OCI-LY1 (cell line): ENCODE measurements around the gene PDXDC1.
"Not testable (repeated sequence)": the region's sequence is repeated elsewhere in the genome, so short reads cannot be mapped to it uniquely, and the experiment has no call there.

ENCODE experiments used
- H2AFZ ChIP-seq: fragments of 200-600 bp; sonication (generic), shearing (Covaris generic); 2 replicates; pipeline ENCODE4 v1.6.0; 2014; ENCODE audit warnings: antibody characterized with exemption, mild to moderate bottlenecking, low read length
- H3F3A ChIP-seq: fragments of 200-600 bp; sonication (generic), shearing (Covaris generic); 2 replicates; pipeline ENCODE4 v1.6.0; 2014; ENCODE audit warnings: mild to moderate bottlenecking, antibody characterized with exemption, low read length, moderate library complexity; ENCODE audit not compliant: insufficient read depth
- H3K27ac ChIP-seq: fragments of 200-600 bp; sonication (generic); 2 replicates; pipeline ENCODE4 v1.5.1; 2014; ENCODE audit warnings: low read length, mixed run types, mild to moderate bottlenecking, low read depth; ENCODE audit not compliant: poor library complexity, severe bottlenecking
- H3K27me3 ChIP-seq: fragments of 200-600 bp; sonication (generic); 2 replicates; pipeline ENCODE4 v1.6.0; 2014; ENCODE audit warnings: antibody characterized with exemption, mild to moderate bottlenecking, low read length, moderate library complexity; ENCODE audit not compliant: insufficient read depth
- H3K36me3 ChIP-seq: fragments of 200-600 bp; sonication (generic); 2 replicates; pipeline ENCODE4 v1.6.1; 2014; ENCODE audit warnings: mild to moderate bottlenecking, antibody characterized with exemption, low read length, moderate library complexity, mixed read lengths; ENCODE audit not compliant: insufficient read depth
- H3K4me1 ChIP-seq: fragments of 200-600 bp; sonication (generic); 2 replicates; pipeline ENCODE4 v1.5.1; 2014; ENCODE audit warnings: mild to moderate bottlenecking, low read length, moderate library complexity; ENCODE audit not compliant: insufficient read depth, severe bottlenecking
- H3K4me2 ChIP-seq: fragments of 200-600 bp; sonication (generic), shearing (Covaris generic); 2 replicates; pipeline ENCODE4 v1.6.1; 2014; ENCODE audit warnings: low read length
- H3K4me3 ChIP-seq: fragments of 200-600 bp; sonication (generic); 2 replicates; pipeline ENCODE4 v1.5.1; 2014; ENCODE audit warnings: low read length, low read depth, mild to moderate bottlenecking, mixed read lengths; ENCODE audit not compliant: poor library complexity, severe bottlenecking
- H3K79me2 ChIP-seq: fragments of 200-600 bp; shearing (Covaris generic); 2 replicates; pipeline ENCODE4 v1.6.1; 2016; ENCODE audit warnings: mixed run types, low read length, mixed read lengths; ENCODE audit not compliant: insufficient read depth
- H3K9ac ChIP-seq: fragments of 200-600 bp; sonication (generic), shearing (Covaris generic); 2 replicates; pipeline ENCODE4 v1.6.1; 2014; ENCODE audit warnings: mild to moderate bottlenecking, low read length, mixed read lengths
- H3K9me2 ChIP-seq: fragments of 200-600 bp; sonication (generic), shearing (Covaris generic); 2 replicates; pipeline ENCODE4 v1.6.1; 2014; ENCODE audit warnings: low read depth, mild to moderate bottlenecking, low read length, mixed read lengths
- H3K9me3 ChIP-seq: fragments of 200-600 bp; shearing (Covaris generic); 2 replicates; pipeline ENCODE4 v1.6.1; 2014; ENCODE audit warnings: low read length, mixed read lengths
- H4K20me1 ChIP-seq: fragments of 200-600 bp; sonication (generic), shearing (Covaris generic); 2 replicates; pipeline ENCODE4 v1.6.0; 2016; ENCODE audit warnings: mild to moderate bottlenecking, low read length; ENCODE audit not compliant: insufficient read depth

Gene PDXDC1

DNA sequence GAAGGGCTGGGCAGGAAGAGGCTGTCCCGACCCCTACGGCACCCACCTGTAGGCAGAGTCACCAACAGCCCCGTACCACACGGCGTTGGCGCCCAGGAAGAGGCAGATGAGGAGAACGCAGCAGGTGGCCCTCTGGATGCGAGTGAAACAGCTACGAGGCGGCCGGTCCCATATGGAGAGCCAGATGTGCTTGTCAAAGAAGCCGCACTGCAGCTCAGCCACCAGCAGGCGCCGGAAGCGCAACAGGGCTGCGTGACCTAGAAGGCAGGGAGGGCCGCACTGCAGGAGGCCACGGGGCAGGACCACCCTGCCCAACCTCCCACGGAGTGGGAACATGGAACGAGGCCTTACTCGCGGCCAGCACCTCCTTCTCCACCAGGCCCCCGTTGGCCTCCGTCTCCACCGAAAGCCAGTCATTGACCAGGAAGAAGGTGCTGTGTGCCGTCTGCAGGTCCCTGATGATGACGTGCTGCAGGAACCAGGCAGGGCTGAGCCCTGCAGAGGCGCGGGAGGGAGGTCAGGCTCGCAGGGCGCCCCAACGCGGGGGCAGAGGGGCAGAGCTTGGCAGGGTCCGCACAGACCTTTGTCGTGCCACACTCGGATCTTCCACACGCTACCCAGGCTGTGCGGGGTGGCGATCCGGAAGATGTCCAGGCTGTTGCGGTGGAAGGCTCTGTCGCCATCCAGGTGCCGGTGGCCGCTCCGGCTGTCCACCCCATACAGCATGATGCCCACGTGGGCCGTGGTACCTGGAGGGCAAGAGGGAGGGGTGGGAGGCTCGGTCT is 153.0 kb downstream of the PDXDC1 start:
- not testable (repeated sequence) for H3K36me3 ChIP-seq, H3K9ac ChIP-seq, H3K79me2 ChIP-seq, H3K4me1 ChIP-seq, H3K9me3 ChIP-seq, H3K4me3 ChIP-seq, H2AFZ ChIP-seq, H3F3A ChIP-seq, H3K27ac ChIP-seq, H4K20me1 ChIP-seq, H3K4me2 ChIP-seq, H3K27me3 ChIP-seq, H3K9me2 ChIP-seq

DNA sequence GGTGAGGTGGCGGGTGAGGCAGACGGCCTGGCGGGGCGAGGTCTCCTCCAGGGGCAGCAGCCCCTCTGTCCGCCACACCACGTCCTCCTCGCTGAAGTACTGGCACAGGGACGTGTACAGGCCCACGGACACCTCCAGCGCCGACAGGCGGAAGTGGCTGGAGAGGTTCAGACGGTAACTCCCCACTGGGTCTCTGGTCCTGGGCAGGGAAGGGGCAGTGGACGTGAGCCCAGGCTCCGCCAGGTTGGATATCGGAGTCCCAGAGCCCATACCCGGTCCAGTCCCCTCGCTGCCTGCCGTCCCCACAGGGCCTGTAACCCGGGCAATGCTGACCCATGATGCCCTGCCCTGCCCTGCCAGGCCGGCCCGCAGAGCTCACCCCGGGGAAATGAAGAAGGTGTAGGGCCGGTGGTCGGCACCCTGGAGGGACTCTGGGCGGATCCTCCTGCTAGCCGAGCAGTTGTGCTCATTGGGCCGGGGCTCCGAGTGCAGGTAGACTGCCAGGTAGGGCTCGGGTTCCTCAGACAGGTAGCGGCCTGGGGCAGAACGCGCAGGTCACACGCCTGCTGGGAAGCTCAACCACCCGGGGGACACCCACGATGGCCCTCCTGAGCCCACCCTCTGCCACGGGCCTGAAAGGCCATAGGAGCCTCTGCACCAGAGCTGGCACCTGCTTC is 155.6 kb downstream of the PDXDC1 start:
- H3K9ac ChIP-seq = not testable (repeated sequence)

DNA sequence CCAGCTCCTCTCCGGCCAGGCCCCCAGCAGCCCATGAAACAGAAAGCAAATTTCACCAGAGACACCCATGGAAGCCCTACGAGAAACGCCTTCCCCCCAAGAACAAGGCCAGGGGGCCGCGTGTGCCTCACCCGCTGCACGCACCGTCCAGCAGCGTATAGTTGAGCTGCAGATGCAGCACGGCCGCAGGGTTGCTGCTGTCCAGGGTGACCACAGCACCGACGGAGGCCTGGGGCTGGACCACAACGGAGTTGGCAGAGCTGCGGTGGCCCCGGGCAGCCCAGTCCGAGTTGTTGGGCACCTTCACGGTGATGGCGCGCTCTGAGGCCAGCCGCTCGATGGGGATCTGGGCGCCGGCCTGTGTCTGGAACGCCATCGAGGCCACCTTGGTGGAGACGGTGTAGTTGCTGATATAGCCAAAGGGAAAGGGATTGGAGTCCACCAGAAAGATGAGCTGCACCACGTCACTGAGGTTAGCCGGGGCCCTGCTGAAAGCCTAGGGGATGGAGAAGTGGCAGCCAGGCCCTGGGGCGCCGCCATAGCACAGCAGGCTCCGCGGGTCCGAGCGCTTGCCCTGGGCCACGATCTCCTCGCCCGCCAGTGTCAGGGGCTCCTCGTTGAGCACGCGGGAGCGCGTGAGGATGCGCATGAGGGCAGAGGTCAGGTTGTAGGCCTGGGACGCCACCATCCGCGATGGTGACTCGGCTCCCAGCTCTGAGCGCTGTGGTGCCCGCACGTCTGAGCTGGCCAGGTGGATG is 156.3 kb downstream of the PDXDC1 start:
- H2AFZ ChIP-seq, H3K9me3 ChIP-seq: not testable (repeated sequence)

More for the DNA sequence above, 155.6 kb downstream of the PDXDC1 start:
- H3K9me3 ChIP-seq, H3K4me3 ChIP-seq, H3K27me3 ChIP-seq, H3K4me2 ChIP-seq, H3K79me2 ChIP-seq, H3F3A ChIP-seq, H4K20me1 ChIP-seq, H3K27ac ChIP-seq, H3K4me1 ChIP-seq, H3K9me2 ChIP-seq, H3K36me3 ChIP-seq, H2AFZ ChIP-seq: not testable (repeated sequence)

DNA sequence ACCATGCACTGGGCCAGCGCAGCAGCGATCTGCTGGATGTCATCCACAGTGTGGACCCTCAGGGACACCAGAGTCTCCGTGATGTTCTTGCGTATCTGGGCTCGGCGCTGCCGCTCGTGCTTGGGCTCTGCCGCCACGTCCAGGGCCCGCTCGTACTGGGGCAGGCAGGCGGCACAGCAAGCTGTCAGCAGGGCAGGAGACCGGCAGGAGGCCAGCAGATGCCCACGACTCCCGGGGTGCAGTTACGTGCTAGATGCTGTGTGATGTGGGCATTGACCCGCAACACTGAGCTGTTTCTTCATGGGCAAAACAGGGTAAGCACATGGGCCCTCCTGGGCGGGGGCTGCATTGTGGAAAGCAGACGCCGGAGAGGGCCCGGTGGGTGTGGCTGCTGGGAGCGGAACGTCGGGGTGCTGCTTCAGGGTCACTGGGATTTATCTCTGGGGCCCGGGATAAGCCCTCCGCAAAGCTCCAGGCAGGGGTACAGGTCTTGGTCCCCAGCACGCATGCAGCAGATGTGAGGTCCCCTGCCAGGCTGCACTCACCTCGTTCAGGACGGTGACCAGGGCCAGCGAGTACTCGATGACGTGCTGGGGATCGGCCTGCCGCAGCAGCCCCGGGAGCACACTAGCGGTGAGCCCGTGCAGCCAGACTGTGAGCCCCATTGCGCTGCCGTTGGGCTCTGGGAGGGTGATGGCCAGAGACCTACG is 158.0 kb downstream of the PDXDC1 start:
- H3K79me2 ChIP-seq, H3K27me3 ChIP-seq, H2AFZ ChIP-seq, H3K4me3 ChIP-seq, H3K9ac ChIP-seq, H3K9me3 ChIP-seq, H4K20me1 ChIP-seq, H3K9me2 ChIP-seq, H3K4me1 ChIP-seq, H3K36me3 ChIP-seq, H3K27ac ChIP-seq, H3K4me2 ChIP-seq, H3F3A ChIP-seq: not testable (repeated sequence)

More for the DNA sequence above, 156.3 kb downstream of the PDXDC1 start:
- H3K4me2 ChIP-seq, H3K36me3 ChIP-seq, H3K9ac ChIP-seq, H3F3A ChIP-seq, H3K27me3 ChIP-seq, H3K9me2 ChIP-seq, H4K20me1 ChIP-seq, H3K4me3 ChIP-seq, H3K27ac ChIP-seq, H3K79me2 ChIP-seq, H3K4me1 ChIP-seq: not testable (repeated sequence)

DNA sequence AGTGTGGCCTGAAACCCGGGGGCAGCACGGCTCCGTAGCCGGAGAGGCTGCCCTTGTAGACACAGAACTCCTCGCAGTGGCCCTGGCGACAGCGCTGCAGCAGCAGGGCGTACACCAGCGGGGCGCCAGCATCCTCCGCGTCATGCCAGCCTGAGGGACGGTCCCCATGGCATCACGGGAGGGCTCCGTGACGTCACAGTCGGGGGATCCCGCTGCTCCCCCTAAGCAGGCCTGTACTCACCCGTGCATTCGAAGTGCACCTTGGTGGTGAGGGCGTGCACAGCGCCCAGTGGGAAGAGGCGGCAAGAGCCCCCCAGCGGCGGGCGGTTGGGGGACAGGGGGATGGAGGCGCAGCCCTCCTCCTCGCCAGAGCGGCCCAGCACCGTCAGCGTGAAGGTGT is 158.7 kb downstream of the PDXDC1 start:
- H3K9me2 ChIP-seq, H3K79me2 ChIP-seq, H2AFZ ChIP-seq, H3K9me3 ChIP-seq, H3K4me1 ChIP-seq, H3K9ac ChIP-seq, H3F3A ChIP-seq, H4K20me1 ChIP-seq, H3K4me2 ChIP-seq, H3K27me3 ChIP-seq, H3K36me3 ChIP-seq, H3K27ac ChIP-seq, H3K4me3 ChIP-seq: not testable (repeated sequence)

DNA sequence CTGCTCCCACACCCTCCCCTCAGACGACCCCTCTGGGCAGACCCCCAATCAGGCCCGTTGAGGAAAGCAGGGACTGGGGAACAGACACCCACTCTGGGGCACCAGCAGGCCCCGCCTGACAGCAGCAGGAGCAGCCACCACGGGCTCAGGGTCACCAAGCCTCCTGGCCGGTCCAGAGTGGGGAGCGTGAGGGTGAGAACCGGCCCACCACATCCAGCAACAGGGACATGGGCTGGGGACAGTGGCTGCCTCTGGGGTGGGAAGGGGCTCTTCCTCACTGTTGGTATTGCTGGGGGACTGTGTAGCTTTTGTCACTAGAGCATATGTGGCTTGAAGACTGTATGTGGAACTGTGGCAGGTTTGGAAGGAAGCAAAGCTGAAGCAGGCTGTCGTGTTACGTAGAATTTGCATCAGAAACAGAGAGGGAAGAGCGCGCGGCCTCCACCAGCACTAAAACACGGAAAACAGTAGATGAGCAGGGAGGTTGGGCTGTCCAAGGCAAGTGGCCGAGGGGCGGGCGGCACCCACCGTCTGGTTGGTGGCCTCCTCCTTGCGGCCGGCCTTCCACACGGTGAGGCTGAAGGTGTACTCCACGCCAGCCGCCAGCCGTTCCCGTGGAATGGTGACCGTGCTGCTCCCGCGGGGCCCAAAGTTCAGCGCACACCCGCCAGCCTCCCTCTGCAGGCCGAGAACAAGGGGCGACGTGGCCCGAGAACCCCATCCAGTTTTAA is 160.1 kb downstream of the PDXDC1 start:
- not testable (repeated sequence) for H3K36me3 ChIP-seq, H3K9ac ChIP-seq, H3K4me2 ChIP-seq, H3K27ac ChIP-seq, H3K9me2 ChIP-seq, H3K4me3 ChIP-seq, H3K4me1 ChIP-seq, H4K20me1 ChIP-seq, H2AFZ ChIP-seq, H3K79me2 ChIP-seq, H3F3A ChIP-seq, H3K27me3 ChIP-seq, H3K9me3 ChIP-seq
